WTC11 (cell line): ENCODE results near the gene PACSIN1. TPM values are rescaled to one million over a fixed set of nuclear protein-coding genes. Genes with fewer than 3 reads are reported as not detected.

Experiments used
- ATAC-seq: fragments of 200-7000 bp; cut with Tn5 transposase; 2 replicates; pipeline ENCODE4 v1.10.0; 2021; ENCODE audit warnings: mild to moderate bottlenecking, moderate library complexity
- CTCF ChIA-PET: fragments of 300-600 bp; sonication (Branson Sonifier 250); formaldehyde crosslinking; loops from one replicate; lab custom pipeline; 2021; ENCODE audit warnings: antibody characterized with exemption; lab: Charles Lee
- POLR2A ChIA-PET: fragments of 350-600 bp; sonication (Branson Sonifier 250); formaldehyde crosslinking; loops from one replicate; lab custom pipeline; 2021; ENCODE audit warnings: antibody characterized with exemption; lab: Charles Lee
- DNase-seq: peaks from one replicate; pipeline ENCODE4 v3.0.0; 2021; ENCODE audit warnings: low spot score
- H3K27ac Mint-ChIP-seq: 2 replicates; pipeline ENCODE4 v1.8.0; 2021; ENCODE audit warnings: mixed read lengths
- H3K27me3 Mint-ChIP-seq: 2 replicates; pipeline ENCODE4 v1.8.0; 2021; ENCODE audit warnings: low read depth, mild to moderate bottlenecking, moderate library complexity, mixed read lengths
- H3K36me3 Mint-ChIP-seq: 2 replicates; pipeline ENCODE4 v1.8.0; 2021; ENCODE audit warnings: mixed read lengths
- H3K4me1 Mint-ChIP-seq: 2 replicates; pipeline ENCODE4 v1.8.0; 2022; ENCODE audit warnings: mixed read lengths
- H3K4me3 Mint-ChIP-seq: 2 replicates; pipeline ENCODE4 v1.8.0; 2021; ENCODE audit warnings: mild to moderate bottlenecking, moderate library complexity, mixed read lengths
- H3K9me3 Mint-ChIP-seq: 2 replicates; pipeline ENCODE4 v1.8.0; 2021; ENCODE audit warnings: mixed read lengths
- CREB1 ChIP-seq: sonication (generic); formaldehyde crosslinking; IDR thresholded peaks from 2 replicates; pipeline ENCODE4 v1.8.0; 2023; ENCODE audit warnings: mild to moderate bottlenecking, missing genetic modification reagents
- CREM ChIP-seq: sonication (generic); formaldehyde crosslinking; IDR thresholded peaks from 2 replicates; pipeline ENCODE4 v1.8.1; 2022; ENCODE audit warnings: mild to moderate bottlenecking, missing genetic modification reagents, moderate library complexity
- EMX1 ChIP-seq: fragments of 250-450 bp; sonication (Bioruptor Pico); IDR thresholded peaks from 2 replicates; pipeline ENCODE4 v1.8.0; 2021; ENCODE audit warnings: mild to moderate bottlenecking
- FOXJ3 ChIP-seq: sonication (generic); formaldehyde crosslinking; IDR thresholded peaks from 2 replicates; pipeline ENCODE4 v1.9.0; 2021; ENCODE audit warnings: missing genetic modification reagents, mild to moderate bottlenecking, borderline replicate concordance
- GABPB1 ChIP-seq: sonication (generic); formaldehyde crosslinking; IDR thresholded peaks from 2 replicates; pipeline ENCODE4 v1.8.1; 2023; ENCODE audit warnings: mild to moderate bottlenecking, missing genetic modification reagents
- GRHL2 ChIP-seq: fragments of 250-450 bp; sonication (Bioruptor Pico); IDR thresholded peaks from 2 replicates; pipeline ENCODE4 v1.8.0; 2022; ENCODE audit warnings: mild to moderate bottlenecking, moderate library complexity; ENCODE audit not compliant: insufficient replicate concordance, severe bottlenecking
- HMGA2 ChIP-seq: fragments of 250-450 bp; sonication (Bioruptor Pico); IDR thresholded peaks from 2 replicates; pipeline ENCODE4 v1.4.0; 2021; ENCODE audit warnings: mild to moderate bottlenecking, moderate library complexity
- NFATC4 ChIP-seq: fragments of 250-450 bp; sonication (Bioruptor Pico); IDR thresholded peaks from 2 replicates; pipeline ENCODE4 v1.9.0; 2021; ENCODE audit warnings: mild to moderate bottlenecking
- SMAD3 ChIP-seq: sonication (generic); formaldehyde crosslinking; IDR thresholded peaks from 2 replicates; pipeline ENCODE4 v1.8.0; 2022; ENCODE audit warnings: missing genetic modification reagents, mild to moderate bottlenecking, borderline replicate concordance
- SP1 ChIP-seq: sonication (generic); formaldehyde crosslinking; conservative IDR thresholded peaks from 2 replicates; pipeline ENCODE4 v1.8.1; 2022; ENCODE audit warnings: missing genetic modification reagents
- ZBTB43 ChIP-seq: sonication (generic); formaldehyde crosslinking; IDR thresholded peaks from 2 replicates; pipeline ENCODE4 v1.8.1; 2023; ENCODE audit warnings: mild to moderate bottlenecking, missing genetic modification reagents
- ZNF532 ChIP-seq: fragments of 250-450 bp; sonication (Bioruptor Pico); IDR thresholded peaks from 2 replicates; pipeline ENCODE4 v1.9.0; 2021; ENCODE audit warnings: mild to moderate bottlenecking, borderline replicate concordance
- total RNA-seq: library from RNA; stranded (reverse); gene quantifications from 3 replicates; pipeline ENCODE4 v1.2.3, GENCODE V29; 2021
- TF ChIP-seq, protein P1 (sequence below): sonication (generic); formaldehyde crosslinking; conservative IDR thresholded peaks from 2 replicates; pipeline ENCODE4 v1.8.1; 2022; ENCODE audit warnings: mild to moderate bottlenecking, missing genetic modification reagents
- TF ChIP-seq, protein P2 (sequence below): sonication (generic); formaldehyde crosslinking; IDR thresholded peaks from 2 replicates; pipeline ENCODE4 v1.8.0; 2023; ENCODE audit warnings: mild to moderate bottlenecking, missing genetic modification reagents
- TF ChIP-seq, protein P3 (sequence below): sonication (generic); formaldehyde crosslinking; IDR thresholded peaks from 2 replicates; pipeline ENCODE4 v1.8.0; 2022; ENCODE audit warnings: mild to moderate bottlenecking, missing genetic modification reagents
- TF ChIP-seq, protein P4 (sequence below): sonication (generic); formaldehyde crosslinking; IDR thresholded peaks from 2 replicates; pipeline ENCODE4 v1.8.0; 2022; ENCODE audit warnings: missing genetic modification reagents
- TF ChIP-seq, protein P5 (sequence below): sonication (generic); formaldehyde crosslinking; IDR thresholded peaks from 2 replicates; pipeline ENCODE4 v1.8.1; 2022; ENCODE audit warnings: low read depth, mild to moderate bottlenecking, moderate library complexity, missing genetic modification reagents, borderline replicate concordance

The PACSIN1 gene
- total RNA-seq, 1 experiment from 2014 or later, result 12.6 TPM

GRCh38 chr6:34425498-34426410, 40.1 kb upstream of the PACSIN1 start, which contains the start of gene RPS10 (continued):
- TF ChIP-seq, protein P1, sequence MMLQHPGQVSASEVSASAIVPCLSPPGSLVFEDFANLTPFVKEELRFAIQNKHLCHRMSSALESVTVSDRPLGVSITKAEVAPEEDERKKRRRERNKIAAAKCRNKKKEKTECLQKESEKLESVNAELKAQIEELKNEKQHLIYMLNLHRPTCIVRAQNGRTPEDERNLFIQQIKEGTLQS (CRISPR knock-in tag), result no peak
- 0 out of 2 replicates have a peak, but pooled peaks have one; percentile 47 for TF ChIP-seq EMX1 (CRISPR knock-in tag)
- no peak; the same call in 1 of the 2 replicates for TF ChIP-seq ZBTB43
- TF ChIP-seq, protein P2, sequence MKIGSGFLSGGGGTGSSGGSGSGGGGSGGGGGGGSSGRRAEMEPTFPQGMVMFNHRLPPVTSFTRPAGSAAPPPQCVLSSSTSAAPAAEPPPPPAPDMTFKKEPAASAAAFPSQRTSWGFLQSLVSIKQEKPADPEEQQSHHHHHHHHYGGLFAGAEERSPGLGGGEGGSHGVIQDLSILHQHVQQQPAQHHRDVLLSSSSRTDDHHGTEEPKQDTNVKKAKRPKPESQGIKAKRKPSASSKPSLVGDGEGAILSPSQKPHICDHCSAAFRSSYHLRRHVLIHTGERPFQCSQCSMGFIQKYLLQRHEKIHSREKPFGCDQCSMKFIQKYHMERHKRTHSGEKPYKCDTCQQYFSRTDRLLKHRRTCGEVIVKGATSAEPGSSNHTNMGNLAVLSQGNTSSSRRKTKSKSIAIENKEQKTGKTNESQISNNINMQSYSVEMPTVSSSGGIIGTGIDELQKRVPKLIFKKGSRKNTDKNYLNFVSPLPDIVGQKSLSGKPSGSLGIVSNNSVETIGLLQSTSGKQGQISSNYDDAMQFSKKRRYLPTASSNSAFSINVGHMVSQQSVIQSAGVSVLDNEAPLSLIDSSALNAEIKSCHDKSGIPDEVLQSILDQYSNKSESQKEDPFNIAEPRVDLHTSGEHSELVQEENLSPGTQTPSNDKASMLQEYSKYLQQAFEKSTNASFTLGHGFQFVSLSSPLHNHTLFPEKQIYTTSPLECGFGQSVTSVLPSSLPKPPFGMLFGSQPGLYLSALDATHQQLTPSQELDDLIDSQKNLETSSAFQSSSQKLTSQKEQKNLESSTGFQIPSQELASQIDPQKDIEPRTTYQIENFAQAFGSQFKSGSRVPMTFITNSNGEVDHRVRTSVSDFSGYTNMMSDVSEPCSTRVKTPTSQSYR (CRISPR knock-in tag), result 0 out of 2 replicates have a peak, but pooled peaks have one; percentile 38
- TF ChIP-seq CREM, result peak; percentile 59; the same call in 1 of the 2 replicates
- TF ChIP-seq CREB1, result peak; percentile 61; the same call in 1 of the 2 replicates

GRCh38 chr6:34435916-34436315, 30.0 kb upstream of the PACSIN1 start:
- no peak for TF ChIP-seq CREB1
- no peak for TF ChIP-seq NFATC4
- TF ChIP-seq, protein P1 (CRISPR knock-in tag), result no peak
- no peak for TF ChIP-seq GABPB1 (CRISPR knock-in tag)
- TF ChIP-seq ZNF532, result no peak
- TF ChIP-seq, protein P3, sequence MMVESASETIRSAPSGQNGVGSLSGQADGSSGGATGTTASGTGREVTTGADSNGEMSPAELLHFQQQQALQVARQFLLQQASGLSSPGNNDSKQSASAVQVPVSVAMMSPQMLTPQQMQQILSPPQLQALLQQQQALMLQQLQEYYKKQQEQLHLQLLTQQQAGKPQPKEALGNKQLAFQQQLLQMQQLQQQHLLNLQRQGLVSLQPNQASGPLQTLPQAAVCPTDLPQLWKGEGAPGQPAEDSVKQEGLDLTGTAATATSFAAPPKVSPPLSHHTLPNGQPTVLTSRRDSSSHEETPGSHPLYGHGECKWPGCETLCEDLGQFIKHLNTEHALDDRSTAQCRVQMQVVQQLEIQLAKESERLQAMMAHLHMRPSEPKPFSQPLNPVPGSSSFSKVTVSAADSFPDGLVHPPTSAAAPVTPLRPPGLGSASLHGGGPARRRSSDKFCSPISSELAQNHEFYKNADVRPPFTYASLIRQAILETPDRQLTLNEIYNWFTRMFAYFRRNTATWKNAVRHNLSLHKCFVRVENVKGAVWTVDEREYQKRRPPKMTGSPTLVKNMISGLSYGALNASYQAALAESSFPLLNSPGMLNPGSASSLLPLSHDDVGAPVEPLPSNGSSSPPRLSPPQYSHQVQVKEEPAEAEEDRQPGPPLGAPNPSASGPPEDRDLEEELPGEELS, result no peak
- TF ChIP-seq SP1 (CRISPR knock-in tag), result no peak
- no peak for TF ChIP-seq EMX1 (CRISPR knock-in tag)
- no peak for TF ChIP-seq HMGA2
- TF ChIP-seq, protein P4, sequence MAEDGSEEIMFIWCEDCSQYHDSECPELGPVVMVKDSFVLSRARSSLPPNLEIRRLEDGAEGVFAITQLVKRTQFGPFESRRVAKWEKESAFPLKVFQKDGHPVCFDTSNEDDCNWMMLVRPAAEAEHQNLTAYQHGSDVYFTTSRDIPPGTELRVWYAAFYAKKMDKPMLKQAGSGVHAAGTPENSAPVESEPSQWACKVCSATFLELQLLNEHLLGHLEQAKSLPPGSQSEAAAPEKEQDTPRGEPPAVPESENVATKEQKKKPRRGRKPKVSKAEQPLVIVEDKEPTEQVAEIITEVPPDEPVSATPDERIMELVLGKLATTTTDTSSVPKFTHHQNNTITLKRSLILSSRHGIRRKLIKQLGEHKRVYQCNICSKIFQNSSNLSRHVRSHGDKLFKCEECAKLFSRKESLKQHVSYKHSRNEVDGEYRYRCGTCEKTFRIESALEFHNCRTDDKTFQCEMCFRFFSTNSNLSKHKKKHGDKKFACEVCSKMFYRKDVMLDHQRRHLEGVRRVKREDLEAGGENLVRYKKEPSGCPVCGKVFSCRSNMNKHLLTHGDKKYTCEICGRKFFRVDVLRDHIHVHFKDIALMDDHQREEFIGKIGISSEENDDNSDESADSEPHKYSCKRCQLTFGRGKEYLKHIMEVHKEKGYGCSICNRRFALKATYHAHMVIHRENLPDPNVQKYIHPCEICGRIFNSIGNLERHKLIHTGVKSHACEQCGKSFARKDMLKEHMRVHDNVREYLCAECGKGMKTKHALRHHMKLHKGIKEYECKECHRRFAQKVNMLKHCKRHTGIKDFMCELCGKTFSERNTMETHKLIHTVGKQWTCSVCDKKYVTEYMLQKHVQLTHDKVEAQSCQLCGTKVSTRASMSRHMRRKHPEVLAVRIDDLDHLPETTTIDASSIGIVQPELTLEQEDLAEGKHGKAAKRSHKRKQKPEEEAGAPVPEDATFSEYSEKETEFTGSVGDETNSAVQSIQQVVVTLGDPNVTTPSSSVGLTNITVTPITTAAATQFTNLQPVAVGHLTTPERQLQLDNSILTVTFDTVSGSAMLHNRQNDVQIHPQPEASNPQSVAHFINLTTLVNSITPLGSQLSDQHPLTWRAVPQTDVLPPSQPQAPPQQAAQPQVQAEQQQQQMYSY (CRISPR knock-in tag), result no peak
- TF ChIP-seq, protein P5, sequence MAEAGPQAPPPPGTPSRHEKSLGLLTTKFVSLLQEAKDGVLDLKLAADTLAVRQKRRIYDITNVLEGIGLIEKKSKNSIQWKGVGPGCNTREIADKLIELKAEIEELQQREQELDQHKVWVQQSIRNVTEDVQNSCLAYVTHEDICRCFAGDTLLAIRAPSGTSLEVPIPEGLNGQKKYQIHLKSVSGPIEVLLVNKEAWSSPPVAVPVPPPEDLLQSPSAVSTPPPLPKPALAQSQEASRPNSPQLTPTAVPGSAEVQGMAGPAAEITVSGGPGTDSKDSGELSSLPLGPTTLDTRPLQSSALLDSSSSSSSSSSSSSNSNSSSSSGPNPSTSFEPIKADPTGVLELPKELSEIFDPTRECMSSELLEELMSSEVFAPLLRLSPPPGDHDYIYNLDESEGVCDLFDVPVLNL, result no peak
- TF ChIP-seq GRHL2 (CRISPR knock-in tag), result no peak
- no peak for TF ChIP-seq SMAD3 (CRISPR knock-in tag)
- no peak for TF ChIP-seq FOXJ3 (CRISPR knock-in tag)
- no peak overlapping the region for H3K27ac Mint-ChIP-seq
- DNase-seq (no peak), ATAC-seq (no peak)
- no peak overlapping the region for H3K4me3 Mint-ChIP-seq
- ChIA-PET POLR2A (no interaction called here), CTCF (no interaction called here)
- no peaks in the 10 kb centered on the region for H3K4me1 Mint-ChIP-seq
- H3K9me3 Mint-ChIP-seq, result peaks cover 40% of the 10 kb centered on the region
- H3K27me3 Mint-ChIP-seq, result peaks cover 2% of the 10 kb centered on the region
- H3K36me3 Mint-ChIP-seq, result peaks cover 16% of the 10 kb centered on the region
